Measurements from ENCODE around the gene SLC38A10. TPM values are rescaled to one million over a fixed set of nuclear protein-coding genes. Genes with fewer than 3 reads are reported as not detected.

SLC38A10 gene
- total and polyA plus RNA-seq, 4 donors = 26.7 to 76.8 (median 59.1) TPM

DNA sequence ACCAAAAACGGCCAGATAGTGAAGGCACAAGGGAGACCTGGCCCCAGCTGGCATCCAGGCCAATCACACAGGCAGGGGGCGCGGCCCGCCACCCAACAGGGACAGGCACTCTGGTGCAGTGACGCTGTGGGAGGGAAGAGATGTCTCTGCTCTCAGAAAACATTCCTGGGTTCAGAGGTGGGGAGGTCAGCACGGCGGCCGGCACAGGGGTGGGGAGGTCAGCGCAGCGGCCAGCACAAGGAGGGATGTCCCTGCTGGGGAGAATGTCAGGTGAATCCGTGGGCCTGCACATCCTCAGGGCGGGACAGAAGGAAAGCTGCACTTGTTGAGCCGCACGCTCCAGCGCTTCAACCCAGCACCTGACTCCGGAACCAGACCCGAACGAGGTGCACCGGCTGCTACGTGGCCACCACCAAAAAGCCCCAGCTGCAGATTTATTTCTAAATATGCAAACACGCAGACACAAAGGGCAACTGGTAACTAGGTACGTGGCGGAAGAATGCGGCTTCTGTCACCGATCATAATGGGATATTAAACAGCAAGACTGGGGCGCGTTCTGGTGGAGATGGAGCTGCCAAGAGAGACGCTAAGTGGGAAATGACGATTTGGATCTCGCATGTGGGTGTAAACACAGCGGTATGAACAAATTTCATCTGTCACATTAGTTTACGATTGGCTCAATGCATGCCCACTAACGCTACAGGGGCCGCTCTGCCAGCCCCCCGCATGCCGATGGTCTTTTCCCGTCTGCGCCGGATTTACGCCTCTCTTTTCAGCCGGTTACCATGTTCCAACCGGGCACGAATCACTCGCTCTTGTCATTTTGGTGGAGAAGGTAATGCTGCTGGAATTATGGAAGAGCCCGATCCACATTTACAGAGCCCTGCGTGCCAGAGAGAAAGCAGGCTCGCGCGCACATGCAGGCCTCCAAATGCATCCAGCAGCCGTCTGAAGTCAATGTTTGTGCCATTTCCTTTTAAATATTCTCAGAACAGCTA lies 15.5 kb downstream of the SLC38A10 start:
- Histone ChIP-seq H3K27ac (ENCODE audit: low read depth, low read length) (no peak overlapping the region), H3K4me1 (ENCODE audit: control insufficient read depth, insufficient read depth, low read length) (peaks cover 26% of the 10 kb centered on the region), H3K4me3 (ENCODE audit: low read depth, low read length) (no peak overlapping the region), H3K36me3 (ENCODE audit: control insufficient read depth, insufficient read depth, low read length) (peaks cover 92% of the 10 kb centered on the region), H3K9me3 (ENCODE audit: control insufficient read depth, insufficient read depth, low read length) (no peaks in the 10 kb centered on the region), H3K27me3 (ENCODE audit: control insufficient read depth, insufficient read depth, low read length) (no peaks in the 10 kb centered on the region)
- peak in 2 of 6 donors; percentile 72 to 88 for DNase-seq (ENCODE audit: low read depth in 4 of 6, low spot score in 6 of 6)
- WGBS (ENCODE audit: insufficient coverage) = 79% methylated on average over 47 of the region's 50 CpGs

DNA sequence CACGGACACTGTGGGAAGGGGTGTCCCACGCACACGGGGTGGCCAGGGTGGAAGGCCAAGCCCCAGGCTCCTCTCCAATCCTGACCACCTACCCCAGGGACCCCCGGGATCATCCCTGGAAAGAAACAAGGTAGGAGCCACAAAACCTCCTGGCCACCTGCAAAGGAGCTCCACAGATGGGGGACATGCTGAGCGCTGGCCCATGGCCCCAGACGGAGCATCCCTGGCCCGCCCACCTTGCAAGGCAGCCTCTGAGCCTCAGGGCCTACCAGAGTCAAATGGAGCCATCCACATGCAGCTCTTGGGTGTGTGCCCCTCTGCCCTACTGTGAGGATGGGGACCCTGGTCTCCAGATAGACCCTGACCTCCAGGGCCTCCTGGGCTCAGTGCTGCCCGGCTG lies 16.3 kb downstream of the SLC38A10 start:
- Histone ChIP-seq H3K4me3 (ENCODE audit: low read depth, low read length) (no peak overlapping the region), H3K36me3 (ENCODE audit: control insufficient read depth, insufficient read depth, low read length) (peaks cover 97% of the 10 kb centered on the region), H3K27me3 (ENCODE audit: control insufficient read depth, insufficient read depth, low read length) (no peaks in the 10 kb centered on the region), H3K4me1 (ENCODE audit: control insufficient read depth, insufficient read depth, low read length) (peaks cover 26% of the 10 kb centered on the region), H3K9me3 (ENCODE audit: control insufficient read depth, insufficient read depth, low read length) (no peaks in the 10 kb centered on the region), H3K27ac (ENCODE audit: low read depth, low read length) (no peak overlapping the region)
- DNase-seq (ENCODE audit: low read depth in 4 of 6, low spot score in 6 of 6) = no peak
- WGBS (ENCODE audit: insufficient coverage) = 100% methylated on average over 5 of the region's 8 CpGs

DNA sequence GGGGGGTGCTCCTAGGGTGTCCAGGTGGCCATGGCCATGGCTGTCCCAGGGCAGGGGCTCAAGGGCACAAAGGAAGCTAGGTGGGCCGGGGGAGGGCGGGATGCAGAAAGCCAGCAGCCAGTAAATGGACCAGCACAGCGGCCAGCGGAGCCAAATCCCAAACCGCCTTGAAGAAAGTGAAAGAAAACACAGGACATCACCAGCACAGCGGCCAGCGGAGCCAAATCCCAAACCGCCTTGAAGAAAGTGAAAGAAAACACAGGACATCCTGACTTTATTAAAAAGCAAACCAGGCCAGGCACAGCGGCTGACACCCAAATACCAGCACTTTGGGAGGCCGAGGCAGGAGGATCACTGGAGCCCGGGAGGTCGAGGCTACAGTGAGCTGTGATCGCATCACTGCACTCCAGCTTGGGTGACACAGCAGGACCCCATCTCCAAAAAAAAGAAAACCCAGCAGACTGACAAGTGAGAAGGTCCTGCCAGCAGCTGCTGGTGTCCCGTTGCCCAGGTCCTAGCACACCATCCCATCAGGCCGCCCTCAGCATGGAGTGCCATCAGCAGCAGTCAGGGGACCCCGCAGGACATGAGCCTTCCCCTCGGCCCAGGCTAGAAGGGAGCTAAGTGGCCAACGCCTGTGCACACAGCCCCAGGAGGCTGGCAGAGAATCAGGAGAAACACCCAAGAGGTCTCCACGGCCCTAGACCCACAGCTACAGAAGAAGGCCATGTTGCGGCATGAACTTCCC lies 17.0 kb downstream of the SLC38A10 start:
- H3K27ac ChIP-seq (ENCODE audit: low read depth, low read length) = peak overlapping the region; percentile 53
- H3K36me3 ChIP-seq (ENCODE audit: control insufficient read depth, insufficient read depth, low read length) = peaks cover 97% of the 10 kb centered on the region
- peaks cover 26% of the 10 kb centered on the region for H3K4me1 ChIP-seq (ENCODE audit: control insufficient read depth, insufficient read depth, low read length)
- no peaks in the 10 kb centered on the region for H3K27me3 ChIP-seq (ENCODE audit: control insufficient read depth, insufficient read depth, low read length)
- DNase-seq (ENCODE audit: low read depth in 4 of 6, low spot score in 6 of 6) = no peak
- no peaks in the 10 kb centered on the region for H3K9me3 ChIP-seq (ENCODE audit: control insufficient read depth, insufficient read depth, low read length)
- 86% methylated on average over 20 of the region's 20 CpGs for WGBS (ENCODE audit: insufficient coverage)
- no peak overlapping the region for H3K4me3 ChIP-seq (ENCODE audit: low read depth, low read length)

DNA sequence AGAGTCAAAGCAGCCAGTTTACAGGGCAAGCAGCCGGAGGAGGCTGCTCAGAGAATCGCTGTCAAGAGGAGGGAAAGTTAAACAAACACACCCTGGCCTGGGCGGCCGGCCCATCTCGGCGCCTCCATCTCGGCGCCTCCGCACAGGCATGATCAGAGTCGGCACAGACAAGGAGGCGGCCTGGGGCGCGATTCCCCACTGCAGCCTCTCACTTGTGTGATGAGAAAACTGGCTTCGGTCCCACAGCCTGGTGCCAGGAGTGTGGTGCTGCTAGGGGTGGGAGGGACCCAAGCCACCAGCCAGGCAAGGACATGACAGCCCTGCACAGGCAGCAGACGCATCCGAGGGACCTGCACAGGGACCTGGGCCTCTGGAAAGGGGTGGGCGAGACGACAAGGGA lies 17.7 kb downstream of the SLC38A10 start:
- H3K27me3 ChIP-seq (ENCODE audit: control insufficient read depth, insufficient read depth, low read length) = no peaks in the 10 kb centered on the region
- no peak overlapping the region for H3K4me3 ChIP-seq (ENCODE audit: low read depth, low read length)
- DNase-seq (ENCODE audit: low read depth in 4 of 6, low spot score in 6 of 6) = peak in 4 of 6 donors; percentile 31 to 94 (median 60)
- WGBS (ENCODE audit: insufficient coverage) = 37% methylated on average over 18 of the region's 18 CpGs
- no peaks in the 10 kb centered on the region for H3K9me3 ChIP-seq (ENCODE audit: control insufficient read depth, insufficient read depth, low read length)
- H3K27ac ChIP-seq (ENCODE audit: low read depth, low read length) = peak overlapping the region; percentile 53
- peaks cover 26% of the 10 kb centered on the region for H3K4me1 ChIP-seq (ENCODE audit: control insufficient read depth, insufficient read depth, low read length)
- peaks cover 97% of the 10 kb centered on the region for H3K36me3 ChIP-seq (ENCODE audit: control insufficient read depth, insufficient read depth, low read length)

DNA sequence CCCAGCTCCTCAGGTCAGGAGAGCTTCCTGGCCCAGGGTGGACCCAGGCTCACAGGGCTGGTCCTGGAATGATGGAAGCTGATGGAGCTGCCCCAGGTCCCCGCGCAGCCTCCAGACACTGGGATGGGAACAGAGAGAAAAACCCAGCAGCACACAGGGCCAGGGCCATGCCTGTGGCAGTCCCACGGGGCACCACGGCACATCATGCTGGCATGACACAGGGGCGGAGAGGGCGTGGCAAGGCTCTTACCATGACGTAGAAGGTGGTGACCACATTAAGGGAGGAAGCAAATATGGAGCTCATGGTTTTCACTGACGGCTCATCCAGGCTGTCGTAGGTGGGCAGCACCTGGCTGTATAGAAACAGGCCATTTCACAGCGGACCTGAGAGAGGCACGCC lies 18.3 kb downstream of the SLC38A10 start:
- no peak for DNase-seq (ENCODE audit: low read depth in 4 of 6, low spot score in 6 of 6)
- Histone ChIP-seq H3K4me1 (ENCODE audit: control insufficient read depth, insufficient read depth, low read length) (peaks cover 26% of the 10 kb centered on the region), H3K27ac (ENCODE audit: low read depth, low read length) (peak overlapping the region; percentile 30), H3K9me3 (ENCODE audit: control insufficient read depth, insufficient read depth, low read length) (no peaks in the 10 kb centered on the region), H3K4me3 (ENCODE audit: low read depth, low read length) (no peak overlapping the region), H3K27me3 (ENCODE audit: control insufficient read depth, insufficient read depth, low read length) (no peaks in the 10 kb centered on the region), H3K36me3 (ENCODE audit: control insufficient read depth, insufficient read depth, low read length) (peaks cover 97% of the 10 kb centered on the region)
- 96% methylated on average over 11 of the region's 11 CpGs for WGBS (ENCODE audit: insufficient coverage)

DNA sequence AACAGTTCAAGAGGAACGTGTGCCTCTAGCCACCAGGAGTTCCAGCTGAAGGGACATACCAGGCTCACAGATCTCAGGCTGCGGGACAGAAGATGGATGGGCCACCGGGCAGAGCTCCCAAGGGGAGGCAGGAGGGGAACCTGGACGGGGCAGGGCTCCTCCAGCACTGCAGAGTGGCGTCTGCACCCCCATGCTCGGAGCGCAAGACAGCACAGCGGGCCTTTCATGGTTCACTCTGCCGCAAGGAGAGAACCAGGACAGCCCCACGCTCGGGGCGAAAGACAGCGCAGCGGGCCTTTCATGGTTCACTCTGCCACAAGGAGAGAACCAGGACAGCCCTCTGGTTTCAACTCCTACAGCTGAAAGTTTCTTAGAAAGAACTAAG lies 20.6 kb downstream of the SLC38A10 start:
- no peak for DNase-seq (ENCODE audit: low read depth in 4 of 6, low spot score in 6 of 6)
- H3K27ac ChIP-seq (ENCODE audit: low read depth, low read length) = no peak overlapping the region
- H3K4me3 ChIP-seq (ENCODE audit: low read depth, low read length) = no peak overlapping the region
- no peaks in the 10 kb centered on the region for H3K27me3 ChIP-seq (ENCODE audit: control insufficient read depth, insufficient read depth, low read length)
- 95% methylated on average over 14 of the region's 14 CpGs for WGBS (ENCODE audit: insufficient coverage)
- peaks cover 26% of the 10 kb centered on the region for H3K4me1 ChIP-seq (ENCODE audit: control insufficient read depth, insufficient read depth, low read length)
- no peaks in the 10 kb centered on the region for H3K9me3 ChIP-seq (ENCODE audit: control insufficient read depth, insufficient read depth, low read length)
- H3K36me3 ChIP-seq (ENCODE audit: control insufficient read depth, insufficient read depth, low read length) = peaks cover 99% of the 10 kb centered on the region

DNA sequence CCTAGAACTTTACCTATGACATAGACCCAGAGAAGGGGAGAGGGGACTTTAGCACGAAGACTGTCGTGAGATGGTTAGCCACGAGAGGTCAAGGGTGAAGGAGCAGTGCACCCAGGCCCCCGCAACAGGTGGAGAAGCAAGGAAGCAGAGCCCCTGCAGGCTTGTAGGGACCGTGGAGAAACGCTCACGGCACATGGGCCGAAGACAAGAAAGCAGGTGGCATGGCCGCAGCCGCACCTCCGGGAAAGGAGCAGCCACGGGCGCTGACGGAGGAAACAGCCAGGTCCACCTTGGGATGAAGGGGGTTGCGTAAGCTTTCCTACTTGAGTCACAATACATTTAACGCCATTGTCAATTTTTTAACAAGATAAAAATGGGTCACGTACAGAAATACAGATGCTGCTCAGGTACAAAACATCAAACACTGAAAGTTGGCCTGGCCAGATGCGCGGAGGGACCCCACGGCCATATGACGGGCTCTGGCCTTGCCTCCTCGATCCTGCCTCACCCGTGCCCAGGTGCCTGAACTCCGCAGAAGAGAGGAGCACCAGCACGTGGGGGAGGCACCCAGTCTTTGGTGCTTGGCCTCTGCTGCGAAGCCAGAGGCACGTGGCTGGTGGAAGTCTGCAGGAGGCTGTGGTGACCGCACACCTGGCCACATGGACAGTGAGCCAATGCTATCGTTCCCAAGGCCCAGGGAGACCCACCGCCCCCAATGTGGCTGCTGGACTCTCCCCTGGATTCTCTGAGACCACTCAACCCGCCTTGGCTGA lies 21.2 kb downstream of the SLC38A10 start:
- no peaks in the 10 kb centered on the region for H3K9me3 ChIP-seq (ENCODE audit: control insufficient read depth, insufficient read depth, low read length)
- peaks cover 25% of the 10 kb centered on the region for H3K4me1 ChIP-seq (ENCODE audit: control insufficient read depth, insufficient read depth, low read length)
- DNase-seq (ENCODE audit: low read depth in 4 of 6, low spot score in 6 of 6) = no peak
- no peak overlapping the region for H3K4me3 ChIP-seq (ENCODE audit: low read depth, low read length)
- no peak overlapping the region for H3K27ac ChIP-seq (ENCODE audit: low read depth, low read length)
- H3K36me3 ChIP-seq (ENCODE audit: control insufficient read depth, insufficient read depth, low read length) = peaks cover 97% of the 10 kb centered on the region
- 95% methylated on average over 28 of the region's 31 CpGs for WGBS (ENCODE audit: insufficient coverage)
- no peaks in the 10 kb centered on the region for H3K27me3 ChIP-seq (ENCODE audit: control insufficient read depth, insufficient read depth, low read length)

DNA sequence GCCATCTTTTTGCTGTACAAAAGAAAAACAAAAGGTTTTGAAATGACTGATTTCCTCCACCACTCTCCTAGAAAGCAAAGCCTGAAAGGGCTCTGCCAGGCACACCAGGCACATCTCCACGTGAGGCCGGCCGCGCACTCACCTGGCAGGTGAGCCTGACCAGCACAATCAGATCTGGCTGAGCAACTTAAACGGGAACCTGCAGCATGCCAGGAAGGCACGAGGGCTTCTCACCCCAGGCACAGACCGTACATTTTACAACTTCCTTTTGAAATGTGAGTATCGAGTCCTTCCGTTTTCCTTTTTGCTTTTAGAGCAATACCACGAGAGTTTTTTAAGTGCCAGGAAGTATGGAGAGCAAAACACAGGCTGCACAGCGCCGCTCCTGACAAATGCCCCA lies 22.5 kb downstream of the SLC38A10 start:
- DNase-seq (ENCODE audit: low read depth in 4 of 6, low spot score in 6 of 6) = no peak
- 90% methylated on average over 10 of the region's 12 CpGs for WGBS (ENCODE audit: insufficient coverage)
- Histone ChIP-seq H3K4me3 (ENCODE audit: low read depth, low read length) (no peak overlapping the region), H3K27ac (ENCODE audit: low read depth, low read length) (no peak overlapping the region), H3K36me3 (ENCODE audit: control insufficient read depth, insufficient read depth, low read length) (peaks cover 85% of the 10 kb centered on the region), H3K9me3 (ENCODE audit: control insufficient read depth, insufficient read depth, low read length) (no peaks in the 10 kb centered on the region), H3K4me1 (ENCODE audit: control insufficient read depth, insufficient read depth, low read length) (peaks cover 13% of the 10 kb centered on the region), H3K27me3 (ENCODE audit: control insufficient read depth, insufficient read depth, low read length) (no peaks in the 10 kb centered on the region)

DNA sequence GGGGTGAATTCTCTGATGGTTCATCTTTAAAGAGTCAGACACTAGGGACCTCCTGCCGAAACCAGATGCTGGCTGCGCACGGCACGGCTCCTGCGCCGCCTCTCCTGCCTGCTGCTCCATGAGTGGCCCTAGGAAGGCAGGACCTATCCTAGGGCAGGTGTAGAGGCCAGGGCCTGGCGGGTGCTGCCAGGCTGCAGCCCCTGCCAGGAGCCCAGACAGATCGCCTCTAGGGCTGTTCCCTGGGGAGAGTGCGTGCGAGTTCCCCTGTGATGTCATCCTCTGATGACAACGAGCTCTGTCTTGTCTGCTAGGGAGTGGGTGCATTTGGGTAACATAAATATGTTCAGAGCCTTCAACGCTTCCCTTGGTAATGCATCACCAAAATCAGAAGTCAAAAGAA lies 23.9 kb downstream of the SLC38A10 start:
- no peaks in the 10 kb centered on the region for H3K27me3 ChIP-seq (ENCODE audit: control insufficient read depth, insufficient read depth, low read length)
- 85% methylated on average over 10 of the region's 12 CpGs for WGBS (ENCODE audit: insufficient coverage)
- no peaks in the 10 kb centered on the region for H3K9me3 ChIP-seq (ENCODE audit: control insufficient read depth, insufficient read depth, low read length)
- DNase-seq (ENCODE audit: low read depth in 4 of 6, low spot score in 6 of 6) = no peak
- peaks cover 71% of the 10 kb centered on the region for H3K36me3 ChIP-seq (ENCODE audit: control insufficient read depth, insufficient read depth, low read length)
- H3K27ac ChIP-seq (ENCODE audit: low read depth, low read length) = no peak overlapping the region
- no peak overlapping the region for H3K4me3 ChIP-seq (ENCODE audit: low read depth, low read length)
- H3K4me1 ChIP-seq (ENCODE audit: control insufficient read depth, insufficient read depth, low read length) = no peaks in the 10 kb centered on the region
